ENCODE data around the gene TNFRSF9. TPM values are rescaled to one million over a fixed set of nuclear protein-coding genes. Genes with fewer than 3 reads are reported as not detected.

The TNFRSF9 gene
- total RNA-seq, 1 experiment from 2014 or later: not detected

- H3K56ac ChIP-seq (ENCODE audit: insufficient read length, low read depth, low read length): no peak overlapping the region
- no peak overlapping the region for H2BK20ac ChIP-seq (ENCODE audit: low read depth, low read length, poor library complexity, severe bottlenecking)
- H2AFZ ChIP-seq (ENCODE audit: low read length): no peak overlapping the region
- peaks cover 0 to 3% (median 1%) of the 10 kb centered on the region in 3 experiments; a peak in 2 of 7 replicates for H3K36me3 Mint-ChIP-seq (ENCODE audit: insufficient read depth in 1 of 3, low read depth in 3 of 3)
- H3K4ac ChIP-seq (ENCODE audit: low read depth, low read length): no peak overlapping the region
- no peak for DNase-seq
- H3K23me2 ChIP-seq (ENCODE audit: insufficient read length, low read depth, low read length, poor library complexity, severe bottlenecking): no peaks in the 10 kb centered on the region
- TF ChIP-seq, protein P1, sequence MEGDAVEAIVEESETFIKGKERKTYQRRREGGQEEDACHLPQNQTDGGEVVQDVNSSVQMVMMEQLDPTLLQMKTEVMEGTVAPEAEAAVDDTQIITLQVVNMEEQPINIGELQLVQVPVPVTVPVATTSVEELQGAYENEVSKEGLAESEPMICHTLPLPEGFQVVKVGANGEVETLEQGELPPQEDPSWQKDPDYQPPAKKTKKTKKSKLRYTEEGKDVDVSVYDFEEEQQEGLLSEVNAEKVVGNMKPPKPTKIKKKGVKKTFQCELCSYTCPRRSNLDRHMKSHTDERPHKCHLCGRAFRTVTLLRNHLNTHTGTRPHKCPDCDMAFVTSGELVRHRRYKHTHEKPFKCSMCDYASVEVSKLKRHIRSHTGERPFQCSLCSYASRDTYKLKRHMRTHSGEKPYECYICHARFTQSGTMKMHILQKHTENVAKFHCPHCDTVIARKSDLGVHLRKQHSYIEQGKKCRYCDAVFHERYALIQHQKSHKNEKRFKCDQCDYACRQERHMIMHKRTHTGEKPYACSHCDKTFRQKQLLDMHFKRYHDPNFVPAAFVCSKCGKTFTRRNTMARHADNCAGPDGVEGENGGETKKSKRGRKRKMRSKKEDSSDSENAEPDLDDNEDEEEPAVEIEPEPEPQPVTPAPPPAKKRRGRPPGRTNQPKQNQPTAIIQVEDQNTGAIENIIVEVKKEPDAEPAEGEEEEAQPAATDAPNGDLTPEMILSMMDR (conservative IDR thresholded peaks at IDR 0.05): no peak
- no peak overlapping the region for H3K14ac ChIP-seq (ENCODE audit: insufficient read depth, low read length)
- H3K27me3 ChIP-seq (ENCODE audit: insufficient read depth, low read length): no peaks in the 10 kb centered on the region
- no peak overlapping the region for H2BK5ac ChIP-seq (ENCODE audit: insufficient read length, low read length)
- no peak overlapping the region for H4K5ac ChIP-seq (ENCODE audit: insufficient read length, low read depth, low read length)
- peaks cover 10 to 14% of the 10 kb centered on the region in 2 experiments for H3K9me3 Mint-ChIP-seq
- no peaks in the 10 kb centered on the region for H3K4me1 ChIP-seq (ENCODE audit: insufficient read depth, low read length)
- no peak overlapping the region for H3K23ac ChIP-seq (ENCODE audit: insufficient read length, low read depth, low read length)
- H3K79me1 ChIP-seq (ENCODE audit: insufficient read depth, low read depth, low read length, poor library complexity, severe bottlenecking): no peaks in the 10 kb centered on the region
- H3K27ac ChIP-seq (ENCODE audit: insufficient read length, low read depth, low read length): no peak overlapping the region
- H3K9me3 ChIP-seq (ENCODE audit: control insufficient read depth, low read depth, low read length): no peaks in the 10 kb centered on the region
- H2BK120ac ChIP-seq (ENCODE audit: low read depth, low read length, poor library complexity, severe bottlenecking): no peak overlapping the region
- no peak overlapping the region for H2BK15ac ChIP-seq (ENCODE audit: low read depth, low read length)
- H2BK12ac ChIP-seq (ENCODE audit: insufficient read length, low read depth, low read length): no peak overlapping the region
- H3K18ac ChIP-seq (ENCODE audit: insufficient read length, low read depth, low read length): no peak overlapping the region
- H3K27ac Mint-ChIP-seq: peak overlapping the region in 1 of 3 experiments; percentile 75; a peak in 2 of 7 replicates
- no CpG with 5 or more reads among the region's 11 CpGs for WGBS (ENCODE audit: extremely low coverage, insufficient read length, low lambda C conversion rate)
- no peak overlapping the region for H4K91ac ChIP-seq (ENCODE audit: insufficient read length, low read depth, low read length)
- no peak overlapping the region for H4K8ac ChIP-seq (replicated peaks; ENCODE audit: insufficient read length, low read depth, low read length)
- H3K79me2 ChIP-seq (ENCODE audit: insufficient read depth, low read length): no peaks in the 10 kb centered on the region
- H3K4me2 ChIP-seq (ENCODE audit: insufficient read depth, insufficient read length, low read length): no peak overlapping the region
- no peak overlapping the region for H2AK5ac ChIP-seq (ENCODE audit: insufficient read length, low read length)
- no peaks in the 10 kb centered on the region for H3K4me1 Mint-ChIP-seq
- no peaks in the 10 kb centered on the region for H4K20me1 ChIP-seq (ENCODE audit: control insufficient read depth, insufficient read depth, insufficient read length)
- no peak overlapping the region for H3K9ac ChIP-seq (ENCODE audit: extremely low read depth, insufficient read length, low read length)
- peaks cover 4% of the 10 kb centered on the region for H3K27me3 Mint-ChIP-seq (ENCODE audit: low read depth)
- no peak overlapping the region for H3K4me3 Mint-ChIP-seq
- no peak overlapping the region for H3T11ph ChIP-seq (ENCODE audit: low read length)
Observed at GRCh38 chr1:7873801-7874795, 66.5 kb downstream of the TNFRSF9 start.
